CD4-positive, alpha-beta T cell treated with Interleukin-6 for 4 hours (primary cell): ENCODE measurements around the gene SETDB2.

ENCODE experiments used
- DNase-seq: peaks from one replicate; pipeline ENCODE4 v3.0.0-alpha.2; 2020; ENCODE audit warnings: mixed read lengths

The SETDB2 gene

DNA sequence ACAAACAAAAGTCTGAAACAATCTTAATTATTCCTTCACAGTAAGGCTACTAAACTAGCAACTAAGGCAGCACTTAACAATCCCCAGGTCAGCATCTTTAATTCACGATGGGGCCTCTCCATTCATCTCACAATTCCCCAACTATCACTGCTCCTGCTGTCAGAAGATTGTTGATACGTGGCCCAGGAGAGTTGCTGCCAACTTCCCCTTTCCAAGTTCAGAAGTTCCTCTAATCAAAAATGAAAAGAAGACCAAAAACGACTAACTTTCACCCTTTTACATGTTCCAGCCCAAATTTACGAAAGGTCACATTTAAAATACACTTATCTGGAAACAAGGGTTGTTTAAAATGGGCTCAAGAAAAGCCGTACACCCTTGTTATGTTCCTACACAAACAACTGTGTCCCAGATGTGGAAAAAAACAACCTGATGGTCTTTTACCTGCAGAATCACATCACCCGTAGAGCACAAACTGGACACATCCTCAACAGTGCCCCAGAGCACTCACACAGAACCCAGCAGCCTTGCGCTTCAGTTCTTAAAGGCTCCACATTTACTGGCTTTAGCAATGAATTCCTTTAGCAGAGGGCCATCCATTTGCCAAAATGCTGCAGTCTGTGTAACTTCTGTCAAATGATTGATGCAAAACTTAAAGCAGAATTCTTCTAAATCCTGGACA lies 89.7 kb downstream of the SETDB2 start:
- DNase-seq = no peak

DNA sequence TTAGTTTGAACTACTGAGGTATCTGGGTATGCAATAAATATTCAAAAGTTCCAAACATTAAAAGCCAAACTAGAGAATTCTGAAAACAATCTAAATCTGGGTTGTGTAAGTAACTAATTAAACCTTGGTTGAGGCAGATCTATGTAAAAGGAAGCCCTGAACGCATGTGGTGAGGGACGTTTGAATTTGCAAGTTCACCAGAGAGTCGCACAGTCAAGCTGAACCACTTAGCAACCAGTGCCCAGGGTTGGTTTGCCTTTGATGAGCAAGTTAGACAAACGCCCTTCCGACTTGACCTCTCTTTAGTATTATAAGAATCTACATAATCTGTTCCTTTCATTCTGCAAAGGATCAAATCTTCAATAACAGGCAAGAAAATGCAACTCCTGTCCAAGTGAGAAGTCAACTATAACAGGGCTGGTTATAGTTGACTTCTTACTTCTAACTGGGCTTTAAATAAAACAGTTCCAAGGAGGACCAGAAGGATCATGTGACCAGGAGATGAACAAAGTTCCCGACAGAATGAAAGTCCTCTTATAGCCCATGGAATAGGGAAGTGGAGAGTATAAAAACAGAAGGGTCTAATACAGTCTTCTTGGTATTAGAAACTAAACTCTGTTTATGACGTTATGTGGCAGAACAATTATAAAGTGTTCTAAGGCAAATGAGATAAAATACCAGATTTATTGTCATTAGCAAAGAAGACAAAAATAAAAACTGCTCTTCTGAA lies 92.2 kb downstream of the SETDB2 start:
- DNase-seq = no peak

DNA sequence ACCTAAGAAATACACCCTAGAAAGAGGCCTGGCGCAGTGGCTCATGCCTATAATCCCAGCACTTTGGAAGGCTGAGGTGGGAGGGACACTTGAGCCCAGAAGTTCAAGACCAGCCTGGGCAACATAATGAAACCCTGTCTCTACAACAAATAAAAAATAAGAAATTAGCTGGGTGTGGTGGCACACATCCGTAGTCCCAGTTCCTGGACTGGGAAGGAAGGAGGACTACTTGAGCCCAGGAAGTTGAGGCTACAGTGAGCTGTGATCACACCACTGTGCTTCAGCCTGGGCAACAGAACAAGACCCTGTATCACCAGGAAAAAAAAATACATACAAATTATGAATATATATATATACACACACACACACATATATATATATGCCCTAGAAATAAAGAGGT lies 94.3 kb downstream of the SETDB2 start:
- no peak for DNase-seq

DNA sequence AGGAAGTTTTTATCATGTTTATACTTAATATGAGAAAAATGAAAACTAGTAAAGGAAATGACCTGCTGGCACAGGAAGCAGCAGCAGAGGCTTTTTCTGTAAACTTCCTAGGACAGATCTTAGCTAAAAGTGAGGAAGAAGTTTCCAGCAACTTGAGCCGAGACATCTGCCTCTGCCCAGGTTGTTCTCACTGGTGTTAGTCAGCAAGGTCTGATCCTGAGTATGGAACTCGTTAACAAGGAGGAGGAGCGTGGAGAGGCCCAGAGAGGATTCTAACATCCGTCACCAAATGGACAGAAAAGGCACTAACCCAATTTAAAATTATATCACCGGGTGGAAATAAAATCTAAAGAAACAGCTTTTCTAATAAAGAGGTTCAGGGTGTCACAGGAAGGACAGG lies 95.2 kb downstream of the SETDB2 start:
- no peak for DNase-seq

DNA sequence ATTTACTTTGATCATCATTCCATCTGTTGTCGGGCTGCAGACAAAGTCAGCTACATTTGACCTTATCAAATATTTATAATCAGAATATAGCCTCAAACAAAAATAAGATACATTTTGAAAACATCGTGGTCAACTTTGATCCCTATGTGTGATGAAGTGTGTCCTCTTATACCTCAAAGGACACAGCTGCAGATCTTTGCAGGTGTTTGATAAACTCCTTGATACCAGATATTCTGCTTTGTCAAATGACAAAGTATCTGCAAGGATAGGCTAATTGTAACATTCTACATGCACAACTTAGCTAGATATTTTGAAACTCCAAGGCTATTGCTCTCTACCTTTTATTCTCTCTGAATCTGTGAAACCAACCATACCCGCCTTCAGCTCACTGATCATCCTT lies 95.7 kb downstream of the SETDB2 start:
- DNase-seq = no peak

DNA sequence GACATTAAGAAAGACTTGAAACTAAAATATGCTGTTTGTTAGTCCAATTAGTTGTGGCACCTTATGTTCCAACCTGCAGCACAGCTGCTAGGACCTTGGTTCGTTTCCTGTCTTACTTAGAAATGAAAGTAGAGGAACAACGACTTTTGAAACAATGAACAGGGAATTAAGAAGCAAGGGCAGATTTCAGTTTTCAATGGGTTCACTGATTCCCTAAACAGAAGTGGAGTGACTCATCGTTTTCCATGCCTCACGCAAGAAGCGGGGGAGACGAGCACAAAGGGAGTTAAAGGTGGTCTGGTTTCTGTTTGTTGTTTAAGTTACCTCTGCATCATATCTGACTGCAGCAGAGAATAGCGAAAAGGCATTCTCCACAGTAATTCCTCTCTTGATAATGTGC lies 96.5 kb downstream of the SETDB2 start:
- peak; percentile 7 for DNase-seq

DNA sequence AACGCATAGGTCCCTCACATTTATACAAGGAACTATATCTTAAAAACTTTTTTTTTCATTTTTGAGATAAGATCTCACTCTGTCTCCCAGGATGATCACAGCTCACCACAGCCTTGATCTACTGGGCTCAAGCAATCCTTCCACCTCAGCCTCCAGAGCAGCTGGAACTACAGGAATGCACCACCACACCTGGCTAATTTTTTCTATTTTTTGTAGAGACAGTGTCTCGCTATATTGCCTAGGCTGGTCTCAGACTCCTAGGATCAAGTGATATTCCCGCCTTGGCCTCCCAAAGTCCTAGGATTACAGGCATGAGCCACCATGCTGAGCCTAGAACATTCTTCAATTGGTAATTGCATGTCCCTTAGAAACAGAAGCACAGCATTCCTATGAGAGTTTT lies 99.6 kb downstream of the SETDB2 start:
- no peak for DNase-seq
